ENCODE measurements around the gene OXTR.

The OXTR gene

DNA sequence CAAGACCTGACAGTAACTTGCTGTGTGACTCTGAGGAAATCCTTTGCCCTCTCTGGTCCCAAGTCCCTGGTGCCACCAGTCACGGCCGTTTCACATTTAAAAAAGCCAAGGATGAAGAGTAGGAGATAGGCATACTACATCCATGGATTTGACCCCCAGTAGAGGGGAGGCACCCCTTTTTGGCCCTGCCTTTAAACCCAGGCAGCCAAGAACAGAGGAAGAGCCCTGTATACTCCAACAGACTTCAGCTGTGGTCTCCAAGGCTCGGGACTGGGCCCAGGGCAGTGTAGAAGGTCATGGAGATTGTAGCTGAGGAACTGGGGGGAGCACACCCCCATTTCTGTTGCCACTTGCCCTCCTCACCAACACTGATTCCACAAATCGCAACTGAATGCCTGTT is 32.1 kb downstream of the OXTR start:
- no peak for TF ChIP-seq CTCF (IDR thresholded peaks at IDR 0.05; ENCODE audit: insufficient read depth, low read length, missing control alignments)
- CTCF ChIA-PET = interaction anchor here (8.2 kb wide), 1 partner anchor 75 kb away, joined by 45 read pairs; no protein-coding TSS in a partner anchor
- no peak overlapping the region for H3K4me3 ChIP-seq (ENCODE audit: low read depth, low read length)
- no peak for DNase-seq (ENCODE audit: low read depth, low spot score)
- POLR2A ChIA-PET = no interaction called here

DNA sequence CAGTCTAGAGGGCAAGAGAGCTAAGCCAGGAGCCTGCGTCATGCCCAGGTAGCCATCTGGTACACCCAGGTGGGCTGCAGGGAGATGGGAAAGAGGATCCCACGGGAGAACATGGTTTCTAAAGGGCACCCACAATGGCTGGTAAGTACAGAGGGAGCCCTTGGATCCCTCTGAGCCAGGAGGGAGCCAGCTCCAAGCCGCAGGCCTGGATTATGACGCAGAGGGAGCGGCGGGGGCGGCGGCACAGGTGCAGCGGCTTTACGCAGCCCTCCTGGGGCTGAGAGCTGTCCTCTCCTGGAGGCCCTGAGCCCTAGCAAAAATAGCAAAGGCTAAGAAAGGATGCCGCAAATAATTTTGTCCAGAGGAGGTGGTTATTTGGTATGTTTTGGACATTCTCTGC is 33.0 kb downstream of the OXTR start:
- ChIA-PET POLR2A (no interaction called here), CTCF (no interaction called here)
- DNase-seq (ENCODE audit: low read depth, low spot score) = no peak
- TF ChIP-seq CTCF (IDR thresholded peaks at IDR 0.05; ENCODE audit: insufficient read depth, low read length, missing control alignments) = no peak
- no peak overlapping the region for H3K4me3 ChIP-seq (ENCODE audit: low read depth, low read length)

DNA sequence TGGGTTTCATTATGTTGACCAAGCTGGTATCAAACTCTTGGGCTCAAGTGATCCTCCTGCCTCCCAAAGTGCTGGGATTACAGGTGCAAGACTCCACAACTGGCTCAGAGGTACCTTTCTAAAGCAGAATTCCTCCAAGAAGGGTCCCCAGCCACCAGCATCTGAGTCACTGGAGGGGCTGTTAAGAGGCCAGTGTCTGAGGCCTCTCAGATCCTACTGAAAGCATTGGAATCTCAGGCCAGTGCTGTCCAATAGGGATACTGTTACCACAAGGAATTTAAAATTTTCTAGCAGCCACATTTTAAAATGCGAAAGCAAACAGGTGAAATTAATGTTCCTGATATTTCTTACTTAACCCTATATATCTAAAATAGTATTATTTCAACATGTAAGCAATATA is 34.5 kb downstream of the OXTR start:
- DNase-seq (ENCODE audit: low read depth, low spot score) = no peak
- ChIA-PET POLR2A (no interaction called here), CTCF (no interaction called here)
- no peak for TF ChIP-seq CTCF (IDR thresholded peaks at IDR 0.05; ENCODE audit: insufficient read depth, low read length, missing control alignments)
- no peak overlapping the region for H3K4me3 ChIP-seq (ENCODE audit: low read depth, low read length)

- DNase-seq (ENCODE audit: low read depth, low spot score) = no peak
- ChIA-PET POLR2A (no interaction called here), CTCF (interaction anchor here (0.9 kb wide), 1 partner anchor 21 kb away, joined by 3 read pairs; no protein-coding TSS in a partner anchor)
- TF ChIP-seq CTCF (IDR thresholded peaks at IDR 0.05; ENCODE audit: insufficient read depth, low read length, missing control alignments) = no peak
- no peak overlapping the region for H3K4me3 ChIP-seq (ENCODE audit: low read depth, low read length)
Observed at GRCh38 chr3:8734137-8734878, 35.1 kb downstream of the OXTR start.

GRCh38 chr3:8733332-8734094 is 35.9 kb downstream of the OXTR start, which contains the start of gene CAV3:
TSS of gene CAV3 (plus strand) at chr3:8733802. CDS start at chr3:8733877, 75 bp downstream.
- no peak within 1 kb of the TSS for H3K4me3 ChIP-seq (ENCODE audit: low read depth, low read length)
- no peak for DNase-seq (ENCODE audit: low read depth, low spot score)
- POLR2A ChIA-PET = no interaction called here
- no peak for TF ChIP-seq CTCF (IDR thresholded peaks at IDR 0.05; ENCODE audit: insufficient read depth, low read length, missing control alignments)
- CTCF ChIA-PET = interaction anchor here (0.9 kb wide), 1 partner anchor 21 kb away, joined by 3 read pairs; no protein-coding TSS in a partner anchor

- ChIA-PET CTCF (interaction anchor here (0.7 kb wide), 1 partner anchor 30 kb away, joined by 3 read pairs; no protein-coding TSS in a partner anchor), POLR2A (no interaction called here)
- TF ChIP-seq CTCF (IDR thresholded peaks at IDR 0.05; ENCODE audit: insufficient read depth, low read length, missing control alignments) = no peak
- DNase-seq (ENCODE audit: low read depth, low spot score) = no peak
- no peak overlapping the region for H3K4me3 ChIP-seq (ENCODE audit: low read depth, low read length)
Observed at GRCh38 chr3:8732413-8732812, 37.0 kb downstream of the OXTR start.

Data from AG04449 (cell line).